GM18526 (cell line): ENCODE data around the gene USP49.

ENCODE experiments used
- POLR2A ChIP-seq: IDR thresholded peaks from 3 replicates; pipeline ENCODE4 v1.6.1; 2011; ENCODE audit not compliant: insufficient read length; ENCODE audit errors: extremely low read depth

The USP49 gene

GRCh38 chr6:41747256-41748101 is 147.7 kb downstream of the USP49 start, which contains the start of gene PGC:
Gene PGC, minus strand, starts transcription at chr6:41747397. Its CDS starts 63 bp downstream, at chr6:41747334.
- TF ChIP-seq POLR2A = no peak

- no peak for TF ChIP-seq POLR2A
Measured at GRCh38 chr6:41746107-41746506, 149.1 kb downstream of the USP49 start.

- TF ChIP-seq POLR2A = no peak
Measured at GRCh38 chr6:41744236-41744787, 150.9 kb downstream of the USP49 start.

GRCh38 chr6:41743406-41744235 is 151.6 kb downstream of the USP49 start:
- no peak for TF ChIP-seq POLR2A

- TF ChIP-seq POLR2A = no peak
Measured at GRCh38 chr6:41741625-41742490, 153.3 kb downstream of the USP49 start.

- no peak for TF ChIP-seq POLR2A
Measured at GRCh38 chr6:41740366-41741162, 154.6 kb downstream of the USP49 start.
